Heart left ventricle (tissue), 16 donors: ENCODE results near the gene GSG1L. TPM values are rescaled to one million over a fixed set of nuclear protein-coding genes. Genes with fewer than 3 reads are reported as not detected.

Source experiments
- ATAC-seq, 4 donors: fragments of 200-7000 bp; cut with Tn5 transposase; one replicate each; pipeline ENCODE4 v1.9.1; 2020 to 2022; ENCODE audit warnings: moderate library complexity in 4 of 4, mild to moderate bottlenecking in 3 of 4, moderate number of reproducible peaks in 1 of 4
- DNase-seq, 5 donors: peaks; one replicate each; pipeline ENCODE4 v3.0.0-alpha.2; 2020
- H3K27ac ChIP-seq, 12 donors: fragments of 200-600 bp; sonication (generic) in 4 of 12; one replicate each; pipeline versions ENCODE4 v1.5.0 to v1.8.0; 2016 to 2022; ENCODE audit warnings: mild to moderate bottlenecking in 2 of 12
- H3K27me3 ChIP-seq, 9 donors: fragments of 200-600 bp; sonication (generic) in 2 of 9; one replicate each; pipeline versions ENCODE4 v1.5.1 to v1.8.0; 2016 to 2022; ENCODE audit warnings: mild to moderate bottlenecking in 3 of 9
- H3K36me3 ChIP-seq, 9 donors: fragments of 200-600 bp; sonication (generic) in 2 of 9; one replicate each; pipeline versions ENCODE4 v1.5.0 to v1.8.0; 2018 to 2022; ENCODE audit warnings: mild to moderate bottlenecking in 2 of 9
- H3K4me1 ChIP-seq, 12 donors: fragments of 200-600 bp; sonication (generic) in 4 of 12; one replicate each; pipeline versions ENCODE4 v1.5.0 to v1.8.0; 2016 to 2022; ENCODE audit warnings: mild to moderate bottlenecking in 3 of 12
- H3K4me3 ChIP-seq, 12 donors: fragments of 200-600 bp; sonication (generic) in 4 of 12; one replicate each; pipeline versions ENCODE4 v1.5.0 to v1.8.0; 2017 to 2022; ENCODE audit warnings: mild to moderate bottlenecking in 9 of 12, moderate library complexity in 4 of 12
- H3K9me3 ChIP-seq, 12 donors: fragments of 200-600 bp; sonication (generic) in 4 of 12; one replicate each; pipeline versions ENCODE4 v1.5.0 to v1.8.0; 2016 to 2022; ENCODE audit warnings: mild to moderate bottlenecking in 1 of 12
- CTCF ChIP-seq, 12 donors: fragments of 200-600 bp; sonication (generic) in 4 of 12; IDR thresholded peaks; one replicate each; pipeline versions ENCODE4 v1.5.0 to v1.8.0; 2018 to 2022; ENCODE audit warnings: antibody characterized with exemption in 12 of 12, mild to moderate bottlenecking in 5 of 12
- POLR2A ChIP-seq, 2 donors: fragments of 450-650 bp; IDR thresholded peaks; one replicate each; pipeline ENCODE4 v1.6.1; 2017; ENCODE audit warnings: antibody characterized with exemption in 2 of 2, mild to moderate bottlenecking in 2 of 2, moderate library complexity in 2 of 2
- WGBS, 4 donors: extraction: QIAGEN DNeasy Blood & Tissue Kit in 2 of 4; methylation state at CpG; one replicate each; pipeline versions ENCODE4 v1.1.5 to v1.1.7; 2013 to 2018; 5-methylcytosine and 5-hydroxymethylcytosine counted together
- intact Hi-C, 10 donors: fragments of 100-400 bp; cut with DNase I; formaldehyde crosslinking; loops; one replicate each; pipeline versions ENCODE4 v1.11.1 to v1.14.2; 2022
- polyA plus RNA-seq, 2 donors: library from polyadenylated mRNA; stranded (reverse); fragments of 200-250 nt; gene quantifications; one replicate each; pipeline ENCODE4 v1.2.3, GENCODE V29; 2013
- total RNA-seq, 9 donors: library from RNA; depleted of rRNA in 2 of 9; stranded (reverse); fragments of >200 nt in 2 of 9; fragmentation: NEBNext Ultra II Directional in 3 of 9; extraction: Animal tissue kit (Norgen Biotek cat#: 25700) in 3 of 9; gene quantifications; one replicate each; pipeline versions ENCODE4 v1.1.0 to v1.2.4, GENCODE V29; 2016 to 2023
- donor health status: ischemic (EF 13 %, LVEDD 7.1; RV severe dilation, severe dysfunction).
- donor health status: healthy with polysubstance abuse.
- donor health status: DM: no; HTN: yes; CAD: no.
- donor health status: DM: no; HTN: no; CAD: no.
- donor health status: ischemic (EF 25% LVEDD 6.9; RV normal size, moderate dysfunction).
- donor health status: ischemic (EF 25% LVEDD 5.7; RV mildly dilated, moderate dysfunction).
- donor health status: healthy.
- donor health status: DM: yes; HTN: yes; CAD: no.
- donor health status: ischemic (EF 35%, LVEDD 5.7; RV mildly dilated, moderate dysfunction).
- donor health status: nonischemic (EF 11% LVEDD 7.7; RV severe dilation, severe dysfunction).
- donor health status: DM: yes; HTN: yes; CAD: no.
- donor health status: PGD.
- donor health status: ischemic (EF 29% LVEDD 5.4; RV normal size, mild dysfunction).
- donor health status: nonischemic (EF 23%, LVEDD 6.1; RV moderate dilation, normal function).

The GSG1L gene
- total and polyA plus RNA-seq, 11 donors, result 0.11 to 8.7 (median 1.8) TPM; not detected in 4

- Histone ChIP-seq H3K36me3 (no peaks in the 10 kb centered on the region), H3K4me3 (no peak overlapping the region), H3K27me3 (no peaks in the 10 kb centered on the region), H3K4me1 (no peaks in the 10 kb centered on the region), H3K27ac (no peak overlapping the region), H3K9me3 (no peaks in the 10 kb centered on the region)
- intact Hi-C loops, result no loop called here
- WGBS, 4 donors, result 91 to 98% (median 95%) methylated on average over 3 of the region's 3 CpGs
- DNase-seq (peak in 1 of 5 donors; percentile 11), ATAC-seq (peak in 1 of 4 donors; percentile 31)
- TF ChIP-seq CTCF (IDR thresholded peaks at IDR 0.05) (no peak), POLR2A (IDR thresholded peaks at IDR 0.05) (no peak)
These were observed 25.9 kb upstream of the GSG1L start for GRCh38 chr16:28089205-28089991.

GRCh38 chr16:28087675-28088300 lies 24.3 kb upstream of the GSG1L start:
- 84 to 100% (median 89%) methylated on average over 3 to 7 of the region's 7 CpGs for WGBS, 4 donors
- H3K4me3 ChIP-seq, result no peak overlapping the region
- no peaks in the 10 kb centered on the region for H3K36me3 ChIP-seq
- H3K4me1 ChIP-seq, result no peaks in the 10 kb centered on the region
- TF ChIP-seq POLR2A (IDR thresholded peaks at IDR 0.05) (no peak), CTCF (IDR thresholded peaks at IDR 0.05) (no peak)
- H3K27ac ChIP-seq, result no peak overlapping the region
- no peak for ATAC-seq
- H3K9me3 ChIP-seq, result no peaks in the 10 kb centered on the region
- intact Hi-C loops, result no loop called here
- no peaks in the 10 kb centered on the region for H3K27me3 ChIP-seq
- no peak for DNase-seq

DNA sequence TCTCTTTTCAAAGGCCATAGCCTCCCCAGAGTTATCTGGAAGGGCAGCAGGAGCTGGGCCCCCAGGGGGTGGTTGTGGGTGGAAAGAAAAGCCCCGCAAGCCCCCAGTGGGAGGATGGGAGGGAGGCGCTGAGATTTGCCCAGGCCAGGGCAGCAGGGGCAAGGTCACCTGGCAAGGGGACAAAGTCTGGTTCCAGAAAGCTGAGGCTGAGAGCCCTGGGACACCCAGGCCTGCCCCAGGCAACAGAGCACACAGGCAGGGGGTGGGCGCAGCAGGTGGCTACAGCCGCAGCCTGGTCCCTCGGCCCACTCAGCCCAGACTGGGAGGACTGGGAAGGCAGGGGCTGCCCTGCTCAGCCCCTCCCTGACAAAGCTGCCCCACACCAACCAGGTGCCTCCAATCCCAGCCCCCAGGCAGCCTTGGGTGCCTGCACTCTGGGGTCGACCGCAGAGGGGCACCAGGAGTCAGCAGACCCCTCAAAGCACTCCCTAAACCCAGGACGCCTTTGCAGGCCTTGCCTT lies 23.7 kb upstream of the GSG1L start:
- no peak for DNase-seq
- TF ChIP-seq POLR2A (IDR thresholded peaks at IDR 0.05) (no peak), CTCF (IDR thresholded peaks at IDR 0.05) (no peak)
- Histone ChIP-seq H3K4me1 (no peaks in the 10 kb centered on the region), H3K9me3 (no peaks in the 10 kb centered on the region), H3K36me3 (no peaks in the 10 kb centered on the region), H3K27me3 (no peaks in the 10 kb centered on the region), H3K4me3 (no peak overlapping the region), H3K27ac (no peak overlapping the region)
- intact Hi-C loops, result no loop called here
- no peak for ATAC-seq
- 79 to 89% (median 87%) methylated on average over 5 to 8 of the region's 8 CpGs for WGBS, 4 donors
